ENCODE measurements around the gene MEGF8. TPM values are rescaled to one million over a fixed set of nuclear protein-coding genes. Genes with fewer than 3 reads are reported as not detected.

MEGF8 gene
- total and polyA plus RNA-seq, 10 of the 15 experiments (the other 5 are each of a cell fraction or from before 2014, with no cell fraction given), result 0.43 to 12.8 (median 2.7) TPM

DNA sequence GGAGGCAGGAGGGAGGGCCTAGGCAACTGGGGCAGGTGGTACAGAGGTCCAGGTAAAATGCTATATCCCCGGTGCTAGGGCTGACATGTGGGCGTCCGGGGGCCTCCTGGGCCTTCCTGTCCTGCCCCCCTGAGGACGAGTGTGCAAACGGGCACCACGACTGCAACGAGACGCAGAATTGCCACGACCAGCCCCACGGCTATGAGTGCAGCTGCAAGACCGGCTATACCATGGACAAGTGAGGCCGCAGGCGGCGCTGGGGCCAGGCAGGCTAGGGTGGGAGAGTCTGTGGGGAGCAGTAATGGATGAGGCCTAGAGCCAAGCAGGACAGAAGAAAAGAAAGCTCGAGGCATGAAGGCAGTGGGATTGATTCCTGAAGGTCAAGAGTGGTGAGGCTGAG is 43.3 kb downstream of the MEGF8 start:
- ChIA-PET POLR2A (no interaction called here), RAD21 (ENCODE audit: unreplicated experiment) (no interaction called here), SMC1A (ENCODE audit: uncharacterized antibody, unreplicated experiment) (interaction anchor here (1.0 kb wide), 1 partner anchor 13 kb away, joined by 3 read pairs; no protein-coding TSS in a partner anchor), CTCF (no interaction called here)
- H3K9me3 ChIP-seq (replicated peaks; ENCODE audit: control insufficient read depth, insufficient read depth, low read length), result peaks cover 5% of the 10 kb centered on the region; the same call in 1 of the 3 replicates
- ATAC-seq (no peak), DNase-seq (ENCODE audit: low read depth, low spot score) (no peak), FAIRE-seq (no peak)
- no peak overlapping the region for H3K4me3 ChIP-seq
- TF ChIP-seq, protein P1, sequence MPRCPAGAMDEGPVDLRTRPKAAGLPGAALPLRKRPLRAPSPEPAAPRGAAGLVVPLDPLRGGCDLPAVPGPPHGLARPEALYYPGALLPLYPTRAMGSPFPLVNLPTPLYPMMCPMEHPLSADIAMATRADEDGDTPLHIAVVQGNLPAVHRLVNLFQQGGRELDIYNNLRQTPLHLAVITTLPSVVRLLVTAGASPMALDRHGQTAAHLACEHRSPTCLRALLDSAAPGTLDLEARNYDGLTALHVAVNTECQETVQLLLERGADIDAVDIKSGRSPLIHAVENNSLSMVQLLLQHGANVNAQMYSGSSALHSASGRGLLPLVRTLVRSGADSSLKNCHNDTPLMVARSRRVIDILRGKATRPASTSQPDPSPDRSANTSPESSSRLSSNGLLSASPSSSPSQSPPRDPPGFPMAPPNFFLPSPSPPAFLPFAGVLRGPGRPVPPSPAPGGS (IDR thresholded peaks at IDR 0.05; ENCODE audit: borderline replicate concordance, insufficient read depth, low read depth, low read length, poor library complexity, severe bottlenecking), result no peak
- no peak for TF ChIP-seq SMAD1 (IDR thresholded peaks at IDR 0.05; ENCODE audit: low read depth, partially characterized antibody)
- TF ChIP-seq, protein P2, sequence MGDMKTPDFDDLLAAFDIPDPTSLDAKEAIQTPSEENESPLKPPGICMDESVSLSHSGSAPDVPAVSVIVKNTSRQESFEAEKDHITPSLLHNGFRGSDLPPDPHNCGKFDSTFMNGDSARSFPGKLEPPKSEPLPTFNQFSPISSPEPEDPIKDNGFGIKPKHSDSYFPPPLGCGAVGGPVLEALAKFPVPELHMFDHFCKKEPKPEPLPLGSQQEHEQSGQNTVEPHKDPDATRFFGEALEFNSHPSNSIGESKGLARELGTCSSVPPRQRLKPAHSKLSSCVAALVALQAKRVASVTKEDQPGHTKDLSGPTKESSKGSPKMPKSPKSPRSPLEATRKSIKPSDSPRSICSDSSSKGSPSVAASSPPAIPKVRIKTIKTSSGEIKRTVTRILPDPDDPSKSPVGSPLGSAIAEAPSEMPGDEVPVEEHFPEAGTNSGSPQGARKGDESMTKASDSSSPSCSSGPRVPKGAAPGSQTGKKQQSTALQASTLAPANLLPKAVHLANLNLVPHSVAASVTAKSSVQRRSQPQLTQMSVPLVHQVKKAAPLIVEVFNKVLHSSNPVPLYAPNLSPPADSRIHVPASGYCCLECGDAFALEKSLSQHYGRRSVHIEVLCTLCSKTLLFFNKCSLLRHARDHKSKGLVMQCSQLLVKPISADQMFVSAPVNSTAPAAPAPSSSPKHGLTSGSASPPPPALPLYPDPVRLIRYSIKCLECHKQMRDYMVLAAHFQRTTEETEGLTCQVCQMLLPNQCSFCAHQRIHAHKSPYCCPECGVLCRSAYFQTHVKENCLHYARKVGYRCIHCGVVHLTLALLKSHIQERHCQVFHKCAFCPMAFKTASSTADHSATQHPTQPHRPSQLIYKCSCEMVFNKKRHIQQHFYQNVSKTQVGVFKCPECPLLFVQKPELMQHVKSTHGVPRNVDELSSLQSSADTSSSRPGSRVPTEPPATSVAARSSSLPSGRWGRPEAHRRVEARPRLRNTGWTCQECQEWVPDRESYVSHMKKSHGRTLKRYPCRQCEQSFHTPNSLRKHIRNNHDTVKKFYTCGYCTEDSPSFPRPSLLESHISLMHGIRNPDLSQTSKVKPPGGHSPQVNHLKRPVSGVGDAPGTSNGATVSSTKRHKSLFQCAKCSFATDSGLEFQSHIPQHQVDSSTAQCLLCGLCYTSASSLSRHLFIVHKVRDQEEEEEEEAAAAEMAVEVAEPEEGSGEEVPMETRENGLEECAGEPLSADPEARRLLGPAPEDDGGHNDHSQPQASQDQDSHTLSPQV (IDR thresholded peaks at IDR 0.05), result no peak
- no peak for TF ChIP-seq CHD1 (IDR thresholded peaks at IDR 0.05; ENCODE audit: low read depth, low read length)
- no peak for TF ChIP-seq MXI1 (IDR thresholded peaks at IDR 0.05; ENCODE audit: low read depth, low read length)
- TF ChIP-seq YBX1 (IDR thresholded peaks at IDR 0.05), result no peak
- TF ChIP-seq, protein P3, sequence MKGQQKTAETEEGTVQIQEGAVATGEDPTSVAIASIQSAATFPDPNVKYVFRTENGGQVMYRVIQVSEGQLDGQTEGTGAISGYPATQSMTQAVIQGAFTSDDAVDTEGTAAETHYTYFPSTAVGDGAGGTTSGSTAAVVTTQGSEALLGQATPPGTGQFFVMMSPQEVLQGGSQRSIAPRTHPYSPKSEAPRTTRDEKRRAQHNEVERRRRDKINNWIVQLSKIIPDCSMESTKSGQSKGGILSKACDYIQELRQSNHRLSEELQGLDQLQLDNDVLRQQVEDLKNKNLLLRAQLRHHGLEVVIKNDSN (IDR thresholded peaks at IDR 0.05; ENCODE audit: borderline replicate concordance, extremely low read length, insufficient read depth, low read depth, low read length), result no peak
- TF ChIP-seq, protein P4, sequence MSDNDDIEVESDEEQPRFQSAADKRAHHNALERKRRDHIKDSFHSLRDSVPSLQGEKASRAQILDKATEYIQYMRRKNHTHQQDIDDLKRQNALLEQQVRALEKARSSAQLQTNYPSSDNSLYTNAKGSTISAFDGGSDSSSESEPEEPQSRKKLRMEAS (IDR thresholded peaks at IDR 0.05; ENCODE audit: low read depth, low read length), result no peak
- TF ChIP-seq FOS (IDR thresholded peaks at IDR 0.05; ENCODE audit: borderline replicate concordance, extremely low read depth, insufficient read length), result no peak
- TF ChIP-seq CREM (IDR thresholded peaks at IDR 0.05; ENCODE audit: low read depth), result no peak
- TF ChIP-seq JUNB (IDR thresholded peaks at IDR 0.05), result no peak
- TF ChIP-seq, protein P5, sequence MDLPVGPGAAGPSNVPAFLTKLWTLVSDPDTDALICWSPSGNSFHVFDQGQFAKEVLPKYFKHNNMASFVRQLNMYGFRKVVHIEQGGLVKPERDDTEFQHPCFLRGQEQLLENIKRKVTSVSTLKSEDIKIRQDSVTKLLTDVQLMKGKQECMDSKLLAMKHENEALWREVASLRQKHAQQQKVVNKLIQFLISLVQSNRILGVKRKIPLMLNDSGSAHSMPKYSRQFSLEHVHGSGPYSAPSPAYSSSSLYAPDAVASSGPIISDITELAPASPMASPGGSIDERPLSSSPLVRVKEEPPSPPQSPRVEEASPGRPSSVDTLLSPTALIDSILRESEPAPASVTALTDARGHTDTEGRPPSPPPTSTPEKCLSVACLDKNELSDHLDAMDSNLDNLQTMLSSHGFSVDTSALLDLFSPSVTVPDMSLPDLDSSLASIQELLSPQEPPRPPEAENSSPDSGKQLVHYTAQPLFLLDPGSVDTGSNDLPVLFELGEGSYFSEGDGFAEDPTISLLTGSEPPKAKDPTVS (IDR thresholded peaks at IDR 0.05; ENCODE audit: low read depth, low read length), result no peak
- no peak for TF ChIP-seq RBBP5 (conservative IDR thresholded peaks at IDR 0.05)
- no peak for TF ChIP-seq KLF5 (IDR thresholded peaks at IDR 0.05; ENCODE audit: partially characterized antibody)
- no peak for TF ChIP-seq KDM1A (IDR thresholded peaks at IDR 0.05; ENCODE audit: borderline replicate concordance)
- TF ChIP-seq EGR1 (IDR thresholded peaks at IDR 0.05; ENCODE audit: borderline replicate concordance in 1 of 2, low read depth in 2 of 2, low read length in 2 of 2), result no peak
- intact Hi-C loops (cut with micrococcal nuclease; ENCODE audit: unreplicated experiment) (no loop called here), in situ Hi-C loops (cut with MboI) (no loop called here)
- H3K79me2 ChIP-seq (ENCODE audit: control insufficient read depth, insufficient read depth, low read length), result no peaks in the 10 kb centered on the region
- H3K4me2 ChIP-seq (ENCODE audit: control insufficient read depth, insufficient read depth), result no peak overlapping the region
- no peak overlapping the region for H2AFZ ChIP-seq (ENCODE audit: control insufficient read depth, low read depth, low read length)
- no peaks in the 10 kb centered on the region for H4K20me1 ChIP-seq (ENCODE audit: control insufficient read depth, insufficient read depth)
- peaks cover 2% of the 10 kb centered on the region for H3K4me1 ChIP-seq (ENCODE audit: control insufficient read depth, insufficient read depth, low read length)
- no peaks in the 10 kb centered on the region for H3K36me3 ChIP-seq (ENCODE audit: control insufficient read depth in 2 of 2, insufficient read depth in 2 of 2, low read length in 1 of 2)
- 64% methylated on average over 15 of the region's 15 CpGs for WGBS (ENCODE audit: insufficient coverage, insufficient replicate concordance, low lambda C conversion rate, missing lambda C conversion rate)
- no peak overlapping the region for H3K27ac ChIP-seq (ENCODE audit: control insufficient read depth, insufficient read depth)
- no TSS peak for BruUV-seq (replicated peaks)
- H3K9ac ChIP-seq (ENCODE audit: control insufficient read depth, insufficient read depth, low read length), result no peak overlapping the region
- no peaks in the 10 kb centered on the region for H3K27me3 ChIP-seq (replicated peaks in 1 of 2; ENCODE audit: control insufficient read depth in 2 of 2, insufficient read depth in 2 of 2, low read length in 1 of 2)

Measured in GM12878 (cell line).